GM13977 (cell line): ENCODE results near the gene ZBTB7B.
"Not testable (repeated sequence)": the region's sequence is repeated elsewhere in the genome, so short reads cannot be mapped to it uniquely, and the experiment has no call there.

ENCODE experiments used
- DNase-seq: peaks from one replicate; pipeline ENCODE4 v3.0.0; 2012; ENCODE audit warnings: low spot score
- CTCF ChIP-seq: IDR thresholded peaks from 2 replicates; pipeline ENCODE4 v1.5.1; 2012; ENCODE audit warnings: mild to moderate bottlenecking, control low read depth; ENCODE audit not compliant: insufficient read depth; ENCODE audit errors: extremely low read depth, missing control alignments
- in situ Hi-C: fragments of 300-500 bp; cut with MboI; formaldehyde crosslinking; loops from one replicate; pipeline ENCODE4 v1.12.0; 2022; ENCODE audit warnings: low sequenced_read_pairs, low pct_unique_long_range_greater_than_20kb, mixed read lengths, inconsistent platforms; ENCODE audit not compliant: unreplicated experiment

The ZBTB7B gene

GRCh38 chr1:154994591-154994990 is 8.0 kb upstream of the ZBTB7B start:
- DNase-seq: no peak
- in situ Hi-C loops: no loop called here
- no peak for TF ChIP-seq CTCF

- DNase-seq, in situ Hi-C loops: not testable (repeated sequence)
- TF ChIP-seq CTCF: peak; percentile 27
These were observed 7.2 kb upstream of the ZBTB7B start for GRCh38 chr1:154995301-154995983.

- DNase-seq: no peak
- in situ Hi-C loops: no loop called here
- no peak for TF ChIP-seq CTCF
These were observed 5.5 kb upstream of the ZBTB7B start for GRCh38 chr1:154996966-154997701.

- peak; percentile 31 for TF ChIP-seq CTCF
- no peak for DNase-seq
- in situ Hi-C loops: no loop called here
These were observed 4.3 kb upstream of the ZBTB7B start for GRCh38 chr1:154998201-154998780.

GRCh38 chr1:154998818-154999570 is 3.6 kb upstream of the ZBTB7B start:
- peak; percentile 81 for DNase-seq
- in situ Hi-C loops: no loop called here
- peak; percentile 82 for TF ChIP-seq CTCF
